ENCODE data around the gene PKD2L2.
"Not testable (repeated sequence)": the region's sequence is repeated elsewhere in the genome, so short reads cannot be mapped to it uniquely, and the experiment has no call there.

PKD2L2 gene

GRCh38 chr5:137960819-137961218 is 71.6 kb downstream of the PKD2L2 start:
- TF ChIP-seq CTCF (IDR thresholded peaks at IDR 0.05; ENCODE audit: borderline replicate concordance, control extremely low read depth, extremely low read depth, insufficient read depth, missing control alignments) = no peak
- no peak for DNase-seq (ENCODE audit: low spot score)
- in situ Hi-C loops (cut with MboI; ENCODE audit: low sequenced_read_pairs, unreplicated experiment) = no loop called here

GRCh38 chr5:137970384-137970783 is 81.1 kb downstream of the PKD2L2 start:
- DNase-seq (ENCODE audit: low spot score); in situ Hi-C loops (cut with MboI; ENCODE audit: low sequenced_read_pairs, unreplicated experiment): not testable (repeated sequence)

- in situ Hi-C loops (cut with MboI; ENCODE audit: low sequenced_read_pairs, unreplicated experiment) = no loop called here
- no peak for TF ChIP-seq CTCF (IDR thresholded peaks at IDR 0.05; ENCODE audit: borderline replicate concordance, control extremely low read depth, extremely low read depth, insufficient read depth, missing control alignments)
- DNase-seq (ENCODE audit: low spot score) = no peak
Observed at GRCh38 chr5:137975208-137975607, 86.0 kb downstream of the PKD2L2 start.

- TF ChIP-seq CTCF (IDR thresholded peaks at IDR 0.05; ENCODE audit: borderline replicate concordance, control extremely low read depth, extremely low read depth, insufficient read depth, missing control alignments) = no peak
- no peak for DNase-seq (ENCODE audit: low spot score)
- in situ Hi-C loops (cut with MboI; ENCODE audit: low sequenced_read_pairs, unreplicated experiment) = no loop called here
Observed at GRCh38 chr5:137989419-137989818, 100.2 kb downstream of the PKD2L2 start.

All from GM13976 (cell line).